IPS DF 4.7 (cell line): ENCODE measurements around the gene KCNH2.
"Not testable (repeated sequence)": the region's sequence is repeated elsewhere in the genome, so short reads cannot be mapped to it uniquely, and the experiment has no call there.

Experiments used
- DNase-seq: peaks from one replicate; pipeline ENCODE4 v3.0.0-alpha.2; 2013; ENCODE audit warnings: low spot score; ENCODE audit errors: extremely low read depth

Gene KCNH2

DNA sequence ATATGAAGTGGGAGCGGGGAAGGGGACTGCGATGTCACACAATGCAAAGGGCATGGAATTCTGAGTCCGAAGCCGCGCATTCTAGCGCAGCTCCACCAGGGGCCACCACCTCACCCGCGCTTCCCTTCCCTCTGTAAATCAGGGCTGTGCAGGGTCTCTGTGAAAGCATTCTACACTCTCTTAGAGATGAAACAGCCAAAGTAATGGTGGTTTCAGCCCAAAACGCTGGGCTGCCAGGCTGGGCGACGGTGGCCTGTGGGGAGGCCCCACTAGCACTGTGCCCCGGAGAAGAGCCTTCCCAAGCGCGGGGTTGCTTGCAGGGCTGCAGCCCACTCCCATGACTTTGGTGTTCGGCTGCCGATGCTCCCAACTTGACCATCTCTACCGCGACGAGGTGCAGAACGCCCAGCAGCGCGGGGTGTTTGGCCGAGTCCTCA, 34.8 kb upstream of the KCNH2 start:
- DNase-seq: no peak

DNA sequence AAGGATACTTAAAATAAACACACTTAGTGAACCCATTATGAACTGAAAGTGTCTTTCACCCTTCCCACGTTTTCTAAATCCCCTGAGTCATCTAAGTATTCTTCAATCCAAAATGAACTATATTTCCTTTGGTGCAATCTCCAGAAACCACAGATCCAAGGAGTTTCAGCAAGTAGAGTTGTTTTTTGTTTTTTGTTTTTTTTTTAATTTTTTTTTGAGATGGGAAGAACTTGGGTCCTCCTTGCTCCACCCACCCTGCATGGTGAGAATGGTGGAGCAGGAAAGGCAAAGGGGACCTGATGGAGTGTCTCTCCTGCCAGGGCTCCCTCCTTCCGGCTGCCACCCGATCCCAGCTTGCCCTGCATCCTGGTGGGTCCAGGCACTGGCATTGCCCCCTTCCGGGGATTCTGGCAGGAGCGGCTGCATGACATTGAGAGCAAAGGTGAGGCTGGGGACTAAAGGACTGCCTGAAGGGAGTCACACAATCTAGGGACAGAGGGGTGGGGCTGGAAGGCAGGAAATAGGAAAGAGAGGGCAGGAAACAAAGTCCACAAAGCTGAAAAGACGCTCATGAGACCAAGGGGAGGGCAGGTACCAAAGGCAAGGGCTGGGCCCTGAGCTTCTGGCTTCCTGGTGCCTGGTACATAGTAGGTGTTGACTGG, 34.0 kb upstream of the KCNH2 start:
- DNase-seq: no peak

DNA sequence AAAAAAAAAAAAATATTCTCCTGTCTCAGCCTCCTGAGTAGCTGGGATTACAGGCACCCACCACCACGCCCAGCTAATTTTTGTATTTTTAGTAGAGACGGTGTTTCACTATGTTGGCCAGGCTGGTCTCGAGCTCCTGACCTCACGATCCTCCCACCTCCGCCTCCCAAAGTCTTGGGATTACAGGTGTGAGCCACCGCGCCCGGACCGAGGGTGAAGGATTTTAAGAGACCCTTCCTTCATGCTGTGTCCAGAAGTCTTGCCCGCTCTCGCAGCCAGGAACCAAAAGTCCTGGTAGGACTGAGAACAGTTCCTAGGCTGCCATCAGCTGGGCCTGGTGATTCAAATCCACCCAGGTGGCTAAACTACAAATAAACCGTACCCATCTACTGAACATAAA, 33.5 kb upstream of the KCNH2 start:
- DNase-seq: not testable (repeated sequence)

DNA sequence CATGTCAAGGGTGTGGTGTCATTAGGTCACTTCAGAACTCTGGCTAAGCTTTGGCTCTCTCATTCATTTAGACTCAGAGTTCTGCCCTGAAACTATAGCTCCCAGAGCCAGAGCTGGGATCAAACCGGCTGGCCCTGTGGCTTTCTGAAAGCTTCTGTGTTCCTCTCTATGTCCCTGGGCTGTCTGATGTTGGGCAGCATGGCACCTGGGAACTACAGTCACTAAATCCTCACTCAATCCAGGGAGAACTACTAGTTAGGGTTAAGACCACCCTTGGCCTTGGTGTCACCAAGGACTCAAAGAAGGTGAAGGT, 32.9 kb upstream of the KCNH2 start:
- no peak for DNase-seq

DNA sequence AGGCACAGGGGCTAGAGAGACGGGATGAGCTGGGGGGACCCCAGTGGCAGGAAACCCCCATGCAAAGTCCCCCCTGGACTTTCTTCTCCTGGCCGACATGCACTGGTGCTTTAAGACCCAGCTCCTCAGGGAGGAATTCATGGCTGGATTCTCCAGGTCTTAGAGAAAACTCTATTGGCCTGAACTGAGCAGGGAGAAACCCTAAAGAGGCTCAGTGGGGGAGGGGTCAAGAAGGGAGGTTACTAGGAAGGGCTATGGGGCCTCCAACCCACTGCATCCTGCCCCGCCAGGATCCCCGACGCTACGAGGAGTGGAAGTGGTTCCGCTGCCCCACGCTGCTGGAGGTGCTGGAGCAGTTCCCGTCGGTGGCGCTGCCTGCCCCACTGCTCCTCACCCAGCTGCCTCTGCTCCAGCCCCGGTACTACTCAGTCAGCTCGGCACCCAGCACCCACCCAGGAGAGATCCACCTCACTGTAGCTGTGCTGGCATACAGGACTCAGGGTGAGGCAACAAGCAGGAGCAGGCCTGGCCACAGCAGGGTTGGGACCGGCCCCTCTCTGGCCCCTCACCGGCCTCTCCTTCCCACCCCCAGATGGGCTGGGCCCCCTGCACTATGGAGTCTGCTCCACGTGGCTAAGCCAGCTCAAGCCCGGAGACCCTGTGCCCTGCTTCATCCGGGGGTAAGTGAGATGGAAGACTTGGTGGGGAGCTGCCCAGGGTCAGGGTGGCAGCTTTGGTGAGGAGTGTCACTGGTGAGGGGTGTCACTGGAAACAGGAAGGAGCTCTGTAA, 32.4 kb upstream of the KCNH2 start:
- DNase-seq: no peak

DNA sequence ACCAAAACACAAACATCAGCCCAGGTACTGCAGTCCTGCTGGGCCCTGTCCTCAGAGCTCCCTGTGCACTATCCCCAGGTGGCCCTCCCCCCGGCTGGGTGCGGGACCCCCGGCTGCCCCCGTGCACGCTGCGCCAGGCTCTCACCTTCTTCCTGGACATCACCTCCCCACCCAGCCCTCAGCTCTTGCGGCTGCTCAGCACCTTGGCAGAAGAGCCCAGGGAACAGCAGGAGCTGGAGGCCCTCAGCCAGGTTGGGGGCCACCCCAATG, 31.9 kb upstream of the KCNH2 start:
- no peak for DNase-seq

DNA sequence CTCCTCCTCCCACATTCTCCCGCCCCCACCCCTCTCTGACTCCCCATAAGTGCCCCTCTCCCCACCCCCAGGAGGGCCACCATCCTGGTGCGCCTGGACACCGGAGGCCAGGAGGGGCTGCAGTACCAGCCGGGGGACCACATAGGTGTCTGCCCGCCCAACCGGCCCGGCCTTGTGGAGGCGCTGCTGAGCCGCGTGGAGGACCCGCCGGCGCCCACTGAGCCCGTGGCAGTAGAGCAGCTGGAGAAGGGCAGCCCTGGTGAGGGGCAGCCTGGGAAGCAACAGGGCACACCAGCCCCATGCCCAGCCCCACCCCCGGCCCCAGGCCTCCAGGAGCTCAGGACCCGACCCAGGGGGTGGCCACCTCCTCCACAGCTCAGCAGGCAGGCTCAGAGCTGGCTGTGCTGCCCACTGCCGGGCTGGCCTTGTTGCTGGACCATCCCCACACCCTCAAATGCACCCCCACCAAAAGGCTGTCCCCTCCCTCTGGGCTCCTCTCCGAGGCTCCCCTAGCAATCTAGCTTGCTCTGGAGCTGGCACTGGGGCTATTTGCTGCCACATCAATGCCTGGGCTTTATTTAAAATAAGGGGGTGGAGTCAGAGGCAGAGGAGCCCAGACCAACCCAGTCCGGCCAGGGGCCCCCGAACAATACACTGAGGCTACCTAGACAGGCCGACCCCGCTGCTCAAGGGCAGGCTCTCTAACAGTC, 31.4 kb upstream of the KCNH2 start:
- no peak for DNase-seq

DNA sequence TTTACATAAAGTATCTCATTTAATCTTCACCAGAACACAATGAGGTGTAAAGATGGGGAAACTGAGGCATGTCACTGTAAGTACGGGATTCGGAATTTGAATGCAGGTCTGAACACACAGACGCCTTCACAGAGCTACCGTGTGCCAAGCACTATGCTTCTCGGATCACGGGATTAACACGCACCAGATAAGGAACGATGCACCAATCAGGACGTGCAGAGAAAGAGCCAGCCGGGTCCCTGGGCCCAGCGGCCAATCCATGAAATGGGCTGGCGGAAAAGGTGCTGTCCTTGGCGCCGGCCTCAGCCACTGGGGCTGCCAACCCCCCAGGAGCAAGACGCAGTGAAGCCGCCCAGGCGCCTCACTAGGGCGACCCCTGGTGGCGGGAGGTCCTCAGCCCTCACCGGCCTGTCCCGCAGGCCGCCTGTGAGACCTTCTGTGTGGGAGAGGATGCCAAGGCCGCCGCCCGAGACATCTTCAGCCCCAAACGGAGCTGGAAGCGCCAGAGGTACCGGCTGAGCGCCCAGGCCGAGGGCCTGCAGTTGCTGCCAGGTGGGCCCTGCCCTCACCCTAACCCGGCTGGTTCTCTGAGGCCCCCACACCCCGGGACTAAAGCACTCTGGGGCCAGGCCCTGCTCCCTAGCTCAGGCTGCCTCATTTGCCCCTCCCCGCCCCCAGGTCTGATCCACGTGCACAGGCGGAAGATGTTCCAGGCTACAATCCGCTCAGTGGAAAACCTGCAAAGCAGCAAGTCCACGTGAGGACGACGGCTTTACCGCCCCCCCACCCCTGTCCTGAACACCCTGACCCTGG, 30.6 kb upstream of the KCNH2 start:
- no peak for DNase-seq

DNA sequence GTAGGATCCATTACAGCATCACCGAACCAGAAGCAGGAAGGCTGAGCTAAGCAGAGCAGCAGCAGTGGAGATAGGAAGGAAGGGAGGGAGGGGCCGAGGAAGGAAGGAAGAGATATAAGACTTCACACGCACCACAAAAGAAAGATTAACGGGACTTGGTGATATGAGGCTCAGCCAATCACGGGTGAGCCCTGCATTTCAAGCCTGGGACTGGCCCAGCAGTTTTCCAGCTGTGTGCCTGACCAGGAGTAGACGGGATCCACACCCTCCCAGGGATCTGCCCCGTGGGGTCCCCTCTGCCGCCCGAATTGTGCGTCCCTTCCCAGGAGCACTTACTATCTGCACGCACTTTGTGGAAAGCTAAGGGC, 30.0 kb upstream of the KCNH2 start:
- DNase-seq: no peak

DNA sequence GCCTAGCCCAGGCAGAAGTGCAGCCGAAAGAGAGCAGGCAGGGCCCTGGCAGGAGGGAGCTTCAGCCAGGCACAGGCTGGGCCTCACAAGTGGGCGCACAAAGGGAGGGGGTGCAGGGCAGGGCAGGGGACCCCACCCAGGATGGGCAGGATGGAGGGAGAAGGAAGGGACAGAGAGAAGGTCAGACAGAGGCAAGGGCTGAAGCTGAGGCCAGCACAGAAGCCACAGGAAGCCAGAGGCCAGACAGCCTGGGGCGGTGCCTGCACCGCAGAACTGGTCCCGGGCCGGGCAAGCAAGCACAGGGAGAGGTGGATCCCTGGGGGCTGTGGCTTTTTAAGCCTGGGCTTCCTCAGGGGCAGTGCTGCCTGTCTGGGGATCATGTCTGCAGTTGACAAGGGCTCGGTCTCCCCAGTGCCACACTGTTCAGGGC, 29.4 kb upstream of the KCNH2 start:
- DNase-seq: no peak

DNA sequence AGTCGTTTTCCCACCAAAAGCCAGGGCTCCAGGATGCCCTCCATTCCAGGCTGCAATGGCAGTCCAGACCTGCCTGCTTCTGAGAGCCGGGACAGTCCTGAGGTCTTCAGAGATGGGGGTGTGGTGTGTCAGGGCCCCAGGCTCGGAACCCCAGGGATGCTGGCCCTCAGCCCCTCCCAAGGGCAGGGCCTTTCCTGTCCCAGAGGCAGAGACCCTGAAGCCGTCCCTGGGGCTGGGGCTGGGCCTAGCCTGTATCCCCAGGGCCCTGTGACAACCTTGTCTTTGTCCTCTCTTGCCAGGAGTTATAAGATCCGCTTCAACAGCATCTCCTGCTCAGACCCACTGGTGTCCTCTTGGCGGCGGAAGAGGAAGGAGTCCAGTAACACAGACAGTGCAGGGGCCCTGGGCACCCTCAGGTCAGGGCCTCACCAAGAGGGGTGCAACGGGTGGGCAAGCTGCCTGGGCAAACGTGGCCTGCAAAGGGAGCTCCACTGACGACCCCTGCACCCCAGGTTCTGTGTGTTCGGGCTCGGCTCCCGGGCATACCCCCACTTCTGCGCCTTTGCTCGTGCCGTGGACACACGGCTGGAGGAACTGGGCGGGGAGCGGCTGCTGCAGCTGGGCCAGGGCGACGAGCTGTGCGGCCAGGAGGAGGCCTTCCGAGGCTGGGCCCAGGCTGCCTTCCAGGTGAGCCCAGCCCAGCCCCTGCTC, 28.6 kb upstream of the KCNH2 start:
- no peak for DNase-seq

DNA sequence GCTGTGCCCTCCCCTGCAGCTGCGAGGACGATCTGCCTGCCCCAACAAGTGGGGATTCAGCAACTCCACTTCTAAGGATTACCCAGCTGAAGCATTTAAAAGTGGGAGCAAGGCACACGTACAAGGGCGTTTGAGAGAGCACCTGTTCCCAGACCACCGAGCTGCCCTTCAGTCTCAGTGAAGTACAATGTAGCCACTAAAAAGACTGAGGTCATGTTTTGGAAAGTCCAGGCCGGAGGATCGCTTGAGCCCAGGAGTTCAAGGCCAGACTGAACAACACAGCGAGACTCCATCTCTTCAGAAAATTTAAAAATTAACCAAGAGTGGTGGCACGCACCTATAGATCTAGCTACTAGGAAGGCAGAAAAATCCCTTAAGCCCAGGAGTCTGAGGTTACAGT, 27.4 kb upstream of the KCNH2 start:
- no peak for DNase-seq

DNA sequence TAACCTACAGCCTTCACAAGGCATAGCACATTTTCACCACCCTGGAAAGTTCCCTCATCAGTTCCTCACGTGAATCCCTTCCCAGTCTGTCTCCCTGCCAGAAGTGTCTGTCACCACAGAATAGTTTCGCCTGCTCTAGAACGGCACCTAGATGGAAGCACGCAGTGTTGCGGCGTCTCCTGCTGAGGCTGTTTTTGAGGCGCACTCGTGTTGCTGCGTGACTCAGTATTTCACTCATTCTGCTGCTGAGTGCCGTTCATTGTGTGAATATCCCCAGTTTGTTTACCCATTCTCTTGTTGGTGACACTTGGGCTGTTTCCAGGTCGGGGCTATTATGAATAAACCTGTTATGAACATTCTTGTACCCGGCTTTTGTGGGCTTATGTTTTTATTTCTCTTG, 25.5 kb upstream of the KCNH2 start:
- no peak for DNase-seq

DNA sequence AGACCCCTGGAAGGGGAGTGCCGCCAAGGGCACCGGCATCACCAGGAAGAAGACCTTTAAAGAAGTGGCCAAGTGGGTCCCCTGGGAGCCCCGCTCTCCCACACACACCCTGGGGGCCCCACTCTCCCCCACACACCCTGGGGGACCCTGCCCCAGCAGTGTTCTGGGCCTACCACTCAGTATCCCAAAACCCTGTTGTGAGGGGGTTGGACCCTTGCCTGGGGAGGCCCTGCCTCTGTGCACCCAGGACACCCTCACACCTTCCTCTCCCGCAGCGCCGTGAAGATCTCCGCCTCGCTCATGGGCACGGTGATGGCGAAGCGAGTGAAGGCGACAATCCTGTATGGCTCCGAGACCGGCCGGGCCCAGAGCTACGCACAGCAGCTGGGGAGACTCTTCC, 23.4 kb upstream of the KCNH2 start:
- DNase-seq: no peak

DNA sequence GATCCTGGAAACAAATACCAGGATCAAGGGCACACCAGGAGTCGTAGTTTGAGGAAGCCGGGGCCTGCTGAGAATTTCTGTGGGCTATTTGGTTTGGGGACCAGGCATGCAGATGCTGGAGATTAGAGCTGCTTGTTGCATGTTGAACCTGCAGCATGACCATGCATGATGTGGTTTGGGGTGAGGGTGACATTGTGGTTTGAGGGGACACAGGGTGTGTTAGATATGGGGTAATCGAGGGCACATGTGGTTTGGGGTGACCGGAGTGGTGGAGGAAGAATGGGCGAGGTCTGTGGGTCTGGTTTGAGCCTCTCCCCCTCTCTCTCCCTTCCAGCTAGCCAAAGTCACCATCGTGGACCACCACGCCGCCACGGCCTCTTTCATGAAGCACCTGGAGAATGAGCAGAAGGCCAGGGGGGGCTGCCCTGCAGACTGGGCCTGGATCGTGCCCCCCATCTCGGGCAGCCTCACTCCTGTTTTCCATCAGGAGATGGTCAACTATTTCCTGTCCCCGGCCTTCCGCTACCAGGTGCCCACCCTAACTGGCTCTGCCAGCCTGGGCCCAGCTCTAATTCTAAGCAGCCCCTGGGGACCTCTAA, 22.9 kb upstream of the KCNH2 start:
- no peak for DNase-seq

DNA sequence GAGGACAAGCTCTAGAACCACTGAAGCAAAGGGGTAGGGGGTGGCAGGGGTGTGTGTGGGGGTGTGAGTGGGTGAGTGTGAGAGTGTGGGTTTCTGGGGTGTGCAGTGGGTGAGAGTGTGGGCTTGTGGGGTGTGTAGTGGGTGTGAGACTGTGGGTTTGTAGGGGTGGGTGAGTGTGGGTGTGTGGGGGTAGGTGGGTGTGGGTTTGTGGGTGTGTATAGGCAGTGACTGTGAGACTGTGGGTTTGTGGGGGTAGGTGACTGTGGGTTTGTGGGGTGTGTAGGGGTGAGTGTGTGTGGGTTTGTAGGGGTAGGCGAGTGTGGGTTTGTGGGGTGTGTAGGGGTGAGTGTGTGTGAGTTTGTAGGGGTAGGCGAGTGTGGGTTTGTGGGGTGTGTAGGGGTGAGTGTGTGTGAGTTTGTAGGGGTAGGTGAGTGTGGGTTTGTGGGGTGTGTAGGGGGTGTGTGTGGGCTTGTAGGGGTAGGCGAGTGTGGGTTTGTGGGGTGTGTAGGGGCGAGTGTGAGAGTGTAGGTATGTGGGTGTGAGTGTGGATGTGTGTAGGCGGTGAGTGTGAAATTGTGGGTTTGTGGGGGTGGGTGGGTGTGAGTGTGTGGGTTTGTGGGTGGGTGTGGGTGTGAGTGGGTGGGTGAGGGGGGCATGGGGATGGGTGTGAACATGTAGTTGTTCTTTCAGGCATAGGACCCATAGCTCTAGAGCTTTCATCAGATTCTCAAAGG, 21.5 kb upstream of the KCNH2 start:
- no peak for DNase-seq

DNA sequence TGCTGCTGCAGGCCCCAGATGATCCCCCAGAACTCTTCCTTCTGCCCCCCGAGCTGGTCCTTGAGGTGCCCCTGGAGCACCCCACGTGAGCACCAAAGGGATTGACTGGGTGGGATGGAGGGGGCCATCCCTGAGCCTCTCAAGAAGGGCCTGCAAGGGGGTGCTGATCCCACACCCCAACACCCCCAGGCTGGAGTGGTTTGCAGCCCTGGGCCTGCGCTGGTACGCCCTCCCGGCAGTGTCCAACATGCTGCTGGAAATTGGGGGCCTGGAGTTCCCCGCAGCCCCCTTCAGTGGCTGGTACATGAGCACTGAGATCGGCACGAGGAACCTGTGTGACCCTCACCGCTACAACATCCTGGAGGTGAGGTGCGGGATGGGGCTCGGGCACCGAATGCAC, 20.9 kb upstream of the KCNH2 start:
- DNase-seq: no peak

DNA sequence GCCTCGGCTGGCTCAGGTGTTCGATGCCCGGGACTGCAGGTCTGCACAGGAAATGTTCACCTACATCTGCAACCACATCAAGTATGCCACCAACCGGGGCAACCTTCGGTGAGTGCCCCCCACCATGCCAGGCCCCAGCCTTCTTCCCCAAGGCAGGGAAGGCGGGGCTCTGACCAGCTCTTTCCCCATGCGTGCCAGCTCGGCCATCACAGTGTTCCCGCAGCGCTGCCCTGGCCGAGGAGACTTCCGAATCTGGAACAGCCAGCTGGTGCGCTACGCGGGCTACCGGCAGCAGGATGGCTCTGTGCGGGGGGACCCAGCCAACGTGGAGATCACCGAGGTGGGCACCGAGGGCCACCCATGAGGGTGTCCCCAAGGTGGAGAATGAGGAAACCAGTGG, 20.2 kb upstream of the KCNH2 start:
- DNase-seq: no peak

DNA sequence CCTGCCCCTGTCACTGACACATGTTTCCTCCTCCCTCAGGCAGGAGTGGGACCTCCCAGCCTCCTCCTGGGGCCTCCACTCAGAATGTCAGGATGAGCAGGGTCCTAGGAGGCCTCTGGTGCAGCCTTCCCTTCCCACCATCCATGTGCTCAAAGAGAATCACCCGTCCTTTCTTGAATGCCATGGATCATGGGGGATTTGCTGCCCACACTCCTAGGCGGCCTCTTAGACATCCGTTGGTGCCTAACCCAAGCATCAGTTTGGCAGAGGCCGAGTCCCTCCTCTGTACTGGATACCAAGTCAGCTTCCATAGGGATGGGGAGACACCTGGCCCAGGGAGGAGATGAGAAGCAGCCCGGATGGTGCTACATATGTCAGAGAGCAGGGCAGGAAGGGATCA, 19.7 kb upstream of the KCNH2 start:
- DNase-seq: no peak

DNA sequence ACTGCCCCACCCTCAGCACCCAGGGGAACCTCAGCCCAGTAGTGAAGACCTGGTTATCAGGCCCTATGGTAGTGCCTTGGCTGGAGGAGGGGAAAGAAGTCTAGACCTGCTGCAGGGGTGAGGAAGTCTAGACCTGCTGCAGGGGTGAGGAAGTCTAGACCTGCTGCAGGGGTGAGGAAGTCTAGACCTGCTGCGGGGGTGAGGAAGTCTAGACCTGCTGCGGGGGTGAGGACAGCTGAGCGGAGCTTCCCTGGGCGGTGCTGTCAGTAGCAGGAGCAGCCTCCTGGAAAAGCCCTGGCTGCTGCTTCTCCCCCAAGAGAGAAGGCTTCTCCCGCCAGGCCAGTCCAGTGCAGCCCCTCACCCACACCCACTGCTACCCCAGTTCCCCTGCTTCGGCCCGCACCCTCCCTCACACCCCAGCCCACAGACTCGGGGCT, 19.0 kb upstream of the KCNH2 start:
- no peak for DNase-seq
